ENCODE measurements around the gene TNXB.

Gene TNXB, protein sequence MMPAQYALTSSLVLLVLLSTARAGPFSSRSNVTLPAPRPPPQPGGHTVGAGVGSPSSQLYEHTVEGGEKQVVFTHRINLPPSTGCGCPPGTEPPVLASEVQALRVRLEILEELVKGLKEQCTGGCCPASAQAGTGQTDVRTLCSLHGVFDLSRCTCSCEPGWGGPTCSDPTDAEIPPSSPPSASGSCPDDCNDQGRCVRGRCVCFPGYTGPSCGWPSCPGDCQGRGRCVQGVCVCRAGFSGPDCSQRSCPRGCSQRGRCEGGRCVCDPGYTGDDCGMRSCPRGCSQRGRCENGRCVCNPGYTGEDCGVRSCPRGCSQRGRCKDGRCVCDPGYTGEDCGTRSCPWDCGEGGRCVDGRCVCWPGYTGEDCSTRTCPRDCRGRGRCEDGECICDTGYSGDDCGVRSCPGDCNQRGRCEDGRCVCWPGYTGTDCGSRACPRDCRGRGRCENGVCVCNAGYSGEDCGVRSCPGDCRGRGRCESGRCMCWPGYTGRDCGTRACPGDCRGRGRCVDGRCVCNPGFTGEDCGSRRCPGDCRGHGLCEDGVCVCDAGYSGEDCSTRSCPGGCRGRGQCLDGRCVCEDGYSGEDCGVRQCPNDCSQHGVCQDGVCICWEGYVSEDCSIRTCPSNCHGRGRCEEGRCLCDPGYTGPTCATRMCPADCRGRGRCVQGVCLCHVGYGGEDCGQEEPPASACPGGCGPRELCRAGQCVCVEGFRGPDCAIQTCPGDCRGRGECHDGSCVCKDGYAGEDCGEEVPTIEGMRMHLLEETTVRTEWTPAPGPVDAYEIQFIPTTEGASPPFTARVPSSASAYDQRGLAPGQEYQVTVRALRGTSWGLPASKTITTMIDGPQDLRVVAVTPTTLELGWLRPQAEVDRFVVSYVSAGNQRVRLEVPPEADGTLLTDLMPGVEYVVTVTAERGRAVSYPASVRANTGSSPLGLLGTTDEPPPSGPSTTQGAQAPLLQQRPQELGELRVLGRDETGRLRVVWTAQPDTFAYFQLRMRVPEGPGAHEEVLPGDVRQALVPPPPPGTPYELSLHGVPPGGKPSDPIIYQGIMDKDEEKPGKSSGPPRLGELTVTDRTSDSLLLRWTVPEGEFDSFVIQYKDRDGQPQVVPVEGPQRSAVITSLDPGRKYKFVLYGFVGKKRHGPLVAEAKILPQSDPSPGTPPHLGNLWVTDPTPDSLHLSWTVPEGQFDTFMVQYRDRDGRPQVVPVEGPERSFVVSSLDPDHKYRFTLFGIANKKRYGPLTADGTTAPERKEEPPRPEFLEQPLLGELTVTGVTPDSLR (N-terminal part only)

DNA sequence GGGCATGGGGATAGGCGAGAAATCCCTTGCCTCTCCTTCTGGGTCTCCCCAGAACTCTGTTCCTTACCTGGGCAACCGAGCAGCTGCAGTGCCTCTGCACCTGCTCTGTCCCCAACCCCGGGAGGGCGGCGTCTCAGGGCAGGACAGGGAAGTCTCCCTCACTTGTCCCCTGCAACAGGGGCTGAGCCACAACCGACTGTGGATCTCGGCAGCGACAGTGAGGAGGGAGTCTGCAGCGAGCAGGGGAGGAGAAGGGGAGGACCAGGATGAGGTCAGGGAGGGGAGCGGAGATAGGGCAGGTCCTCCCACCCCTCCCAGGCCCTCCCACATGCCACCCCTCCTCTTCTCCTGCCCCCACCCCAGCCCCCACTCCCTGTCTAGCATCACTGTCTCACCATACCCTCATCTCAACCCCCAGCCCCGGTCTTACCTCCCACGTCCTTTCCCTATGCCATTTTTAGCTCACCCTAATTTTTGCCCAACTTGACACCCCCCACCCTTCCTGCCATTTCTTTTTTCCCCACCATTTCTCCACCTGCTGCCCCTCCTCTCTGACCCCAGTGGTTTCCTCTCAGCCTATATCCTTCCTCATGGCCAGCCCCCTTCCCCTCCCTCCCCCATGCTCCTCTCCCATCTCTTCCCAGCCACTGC, at the start of gene TNXB:
TSS of gene TNXB (minus strand) at position 225 of the 651 bp plus-strand sequence. CDS start 11,140 bp downstream, outside the sequence.
- Histone ChIP-seq H4K20me1 (ENCODE audit: insufficient read depth, low read length) (no peaks in the 10 kb centered on the region), H3K4me1 (ENCODE audit: low read length) (no peaks in the 10 kb centered on the region), H3K79me2 (ENCODE audit: low read length) (no peaks in the 10 kb centered on the region), H3K4me3 (ENCODE audit: low read length) (no peak within 1 kb of the TSS), H3K9ac (ENCODE audit: low read length) (no peak within 1 kb of the TSS), H3K9me3 (ENCODE audit: insufficient read depth, low read length) (no peaks in the 10 kb centered on the region), H2AFZ (ENCODE audit: low read depth, low read length) (no peak within 1 kb of the TSS), H3K27me3 (ENCODE audit: low read depth, low read length) (no peaks in the 10 kb centered on the region), H3K27ac (ENCODE audit: low read length) (no peak within 1 kb of the TSS), H3K36me3 (replicated peaks; ENCODE audit: low read depth, low read length) (no peaks in the 10 kb centered on the region), H3K4me2 (ENCODE audit: low read length) (no peak within 1 kb of the TSS)
- TF ChIP-seq EZH2phosphoT487 (IDR thresholded peaks at IDR 0.05; ENCODE audit: low read depth): no peak
- TF ChIP-seq, protein P1, sequence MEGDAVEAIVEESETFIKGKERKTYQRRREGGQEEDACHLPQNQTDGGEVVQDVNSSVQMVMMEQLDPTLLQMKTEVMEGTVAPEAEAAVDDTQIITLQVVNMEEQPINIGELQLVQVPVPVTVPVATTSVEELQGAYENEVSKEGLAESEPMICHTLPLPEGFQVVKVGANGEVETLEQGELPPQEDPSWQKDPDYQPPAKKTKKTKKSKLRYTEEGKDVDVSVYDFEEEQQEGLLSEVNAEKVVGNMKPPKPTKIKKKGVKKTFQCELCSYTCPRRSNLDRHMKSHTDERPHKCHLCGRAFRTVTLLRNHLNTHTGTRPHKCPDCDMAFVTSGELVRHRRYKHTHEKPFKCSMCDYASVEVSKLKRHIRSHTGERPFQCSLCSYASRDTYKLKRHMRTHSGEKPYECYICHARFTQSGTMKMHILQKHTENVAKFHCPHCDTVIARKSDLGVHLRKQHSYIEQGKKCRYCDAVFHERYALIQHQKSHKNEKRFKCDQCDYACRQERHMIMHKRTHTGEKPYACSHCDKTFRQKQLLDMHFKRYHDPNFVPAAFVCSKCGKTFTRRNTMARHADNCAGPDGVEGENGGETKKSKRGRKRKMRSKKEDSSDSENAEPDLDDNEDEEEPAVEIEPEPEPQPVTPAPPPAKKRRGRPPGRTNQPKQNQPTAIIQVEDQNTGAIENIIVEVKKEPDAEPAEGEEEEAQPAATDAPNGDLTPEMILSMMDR (IDR thresholded peaks at IDR 0.05; ENCODE audit: low read depth, low read length): no peak

DNA sequence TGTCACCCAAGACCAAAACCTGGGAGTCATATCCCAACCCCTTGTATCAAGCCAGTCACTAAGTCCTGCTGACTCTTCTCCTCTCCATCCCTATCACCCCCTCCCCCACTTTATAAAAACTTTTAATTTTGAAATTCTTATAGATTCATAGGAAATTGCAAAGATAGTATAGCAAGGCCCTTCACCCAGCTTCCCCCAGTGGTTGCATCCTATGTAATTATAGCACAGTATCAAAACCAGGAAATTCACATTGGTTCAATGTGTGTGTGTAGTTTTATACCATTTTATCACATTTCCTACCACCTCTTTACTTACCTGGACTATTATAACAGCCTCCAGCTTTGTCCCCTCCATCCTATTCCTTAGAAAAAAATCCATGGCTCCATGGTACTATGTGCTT, 48.9 kb upstream of the TNXB start:
- H3K9ac ChIP-seq (ENCODE audit: low read length): no peak overlapping the region
- no peaks in the 10 kb centered on the region for H4K20me1 ChIP-seq (ENCODE audit: insufficient read depth, low read length)

DNA sequence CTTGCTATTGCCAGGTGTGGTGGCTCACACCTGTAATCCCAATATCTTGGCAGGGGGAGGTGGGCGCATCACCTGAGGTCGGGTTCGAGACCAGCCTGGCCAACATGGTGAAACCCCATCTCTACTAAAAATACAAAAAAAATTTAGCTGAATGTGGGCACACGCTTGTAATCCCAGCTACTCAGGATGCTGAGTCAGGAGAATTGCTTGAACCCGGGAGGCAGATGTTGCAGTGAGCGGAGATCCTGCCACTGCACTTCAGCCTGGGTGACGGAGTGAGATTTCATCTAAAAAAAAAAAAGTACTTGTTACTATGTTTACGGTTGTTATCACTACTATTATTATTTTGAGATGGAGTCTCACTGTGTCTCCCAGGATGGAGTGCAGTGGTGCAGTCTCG, 47.8 kb upstream of the TNXB start:
- Histone ChIP-seq H3K4me2 (ENCODE audit: low read length) (no peak overlapping the region), H3K9me3 (ENCODE audit: insufficient read depth, low read length) (no peaks in the 10 kb centered on the region), H3K4me3 (ENCODE audit: low read length) (no peak overlapping the region), H2AFZ (ENCODE audit: low read depth, low read length) (no peak overlapping the region), H3K36me3 (replicated peaks; ENCODE audit: low read depth, low read length) (no peaks in the 10 kb centered on the region), H3K27ac (ENCODE audit: low read length) (no peak overlapping the region), H3K27me3 (ENCODE audit: low read depth, low read length) (no peaks in the 10 kb centered on the region), H3K9ac (ENCODE audit: low read length) (no peak overlapping the region), H4K20me1 (ENCODE audit: insufficient read depth, low read length) (no peaks in the 10 kb centered on the region), H3K79me2 (ENCODE audit: low read length) (no peaks in the 10 kb centered on the region), H3K4me1 (ENCODE audit: low read length) (peaks cover 8% of the 10 kb centered on the region)
- TF ChIP-seq, protein P1 (IDR thresholded peaks at IDR 0.05; ENCODE audit: low read depth, low read length): no peak
- TF ChIP-seq EZH2phosphoT487 (IDR thresholded peaks at IDR 0.05; ENCODE audit: low read depth): no peak

More for the DNA sequence above, 48.9 kb upstream of the TNXB start:
- H2AFZ ChIP-seq (ENCODE audit: low read depth, low read length): no peak overlapping the region
- H3K36me3 ChIP-seq (replicated peaks; ENCODE audit: low read depth, low read length): no peaks in the 10 kb centered on the region
- no peak overlapping the region for H3K27ac ChIP-seq (ENCODE audit: low read length)
- H3K4me3 ChIP-seq (ENCODE audit: low read length): no peak overlapping the region
- no peaks in the 10 kb centered on the region for H3K27me3 ChIP-seq (ENCODE audit: low read depth, low read length)
- no peaks in the 10 kb centered on the region for H3K9me3 ChIP-seq (ENCODE audit: insufficient read depth, low read length)
- TF ChIP-seq, protein P1 (IDR thresholded peaks at IDR 0.05; ENCODE audit: low read depth, low read length): no peak
- TF ChIP-seq EZH2phosphoT487 (IDR thresholded peaks at IDR 0.05; ENCODE audit: low read depth): no peak
- no peaks in the 10 kb centered on the region for H3K79me2 ChIP-seq (ENCODE audit: low read length)
- peaks cover 7% of the 10 kb centered on the region for H3K4me1 ChIP-seq (ENCODE audit: low read length)
- no peak overlapping the region for H3K4me2 ChIP-seq (ENCODE audit: low read length)

All from OCI-LY3 (cell line).